Suprapubic skin (tissue), 3 donors: ENCODE results near the gene BTD.

ENCODE experiments used
- POLR2A ChIP-seq, 2 donors: fragments of 450-650 bp; IDR thresholded peaks; one replicate each; pipeline ENCODE4 v1.6.1; 2017; ENCODE audit warnings: antibody characterized with exemption in 2 of 2, mild to moderate bottlenecking in 2 of 2, moderate library complexity in 2 of 2
- TF ChIP-seq, protein P1 (sequence below), 2 donors: fragments of 200-600 bp in 1 of 2; fragments of 450-650 bp in 1 of 2; sonication (generic) in 1 of 2; IDR thresholded peaks; one replicate each; pipeline ENCODE4 v1.5.1; 2016 to 2019; ENCODE audit warnings: antibody characterized with exemption in 2 of 2, mild to moderate bottlenecking in 1 of 2, moderate library complexity in 1 of 2

DNA sequence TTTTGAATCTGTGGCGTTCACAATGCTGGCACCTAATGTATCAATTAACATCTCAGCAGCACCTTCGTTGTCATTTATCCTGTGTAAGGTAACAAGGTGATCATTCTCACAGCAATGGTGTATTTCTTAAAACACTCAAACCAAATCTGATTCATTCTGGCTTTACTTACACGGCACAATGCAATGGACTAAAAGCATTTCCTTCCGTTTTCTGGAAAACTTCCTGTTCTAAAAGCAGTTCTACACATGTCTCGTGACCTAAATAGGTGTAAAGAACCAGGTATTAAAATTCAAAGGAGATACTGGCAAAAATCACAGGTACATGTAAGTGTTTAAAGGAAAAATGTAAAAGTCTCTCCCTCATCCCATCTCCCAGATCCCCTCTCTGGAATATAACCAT is 77.8 kb downstream of the BTD start:
- TF ChIP-seq, protein P1, sequence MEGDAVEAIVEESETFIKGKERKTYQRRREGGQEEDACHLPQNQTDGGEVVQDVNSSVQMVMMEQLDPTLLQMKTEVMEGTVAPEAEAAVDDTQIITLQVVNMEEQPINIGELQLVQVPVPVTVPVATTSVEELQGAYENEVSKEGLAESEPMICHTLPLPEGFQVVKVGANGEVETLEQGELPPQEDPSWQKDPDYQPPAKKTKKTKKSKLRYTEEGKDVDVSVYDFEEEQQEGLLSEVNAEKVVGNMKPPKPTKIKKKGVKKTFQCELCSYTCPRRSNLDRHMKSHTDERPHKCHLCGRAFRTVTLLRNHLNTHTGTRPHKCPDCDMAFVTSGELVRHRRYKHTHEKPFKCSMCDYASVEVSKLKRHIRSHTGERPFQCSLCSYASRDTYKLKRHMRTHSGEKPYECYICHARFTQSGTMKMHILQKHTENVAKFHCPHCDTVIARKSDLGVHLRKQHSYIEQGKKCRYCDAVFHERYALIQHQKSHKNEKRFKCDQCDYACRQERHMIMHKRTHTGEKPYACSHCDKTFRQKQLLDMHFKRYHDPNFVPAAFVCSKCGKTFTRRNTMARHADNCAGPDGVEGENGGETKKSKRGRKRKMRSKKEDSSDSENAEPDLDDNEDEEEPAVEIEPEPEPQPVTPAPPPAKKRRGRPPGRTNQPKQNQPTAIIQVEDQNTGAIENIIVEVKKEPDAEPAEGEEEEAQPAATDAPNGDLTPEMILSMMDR (IDR thresholded peaks at IDR 0.05): no peak
- TF ChIP-seq POLR2A (IDR thresholded peaks at IDR 0.05): no peak
